HG03457 (cell line): ENCODE measurements around the gene SLC6A18.
"Not testable (repeated sequence)": the region's sequence is repeated elsewhere in the genome, so short reads cannot be mapped to it uniquely, and the experiment has no call there.

Experiments
- ATAC-seq: cut with Tn5 transposase; IDR thresholded peaks from one replicate; pipeline ENCODE4 v1.9.1; 2021; ENCODE audit warnings: moderate number of reproducible peaks; ENCODE audit not compliant: unreplicated experiment

The SLC6A18 gene

GRCh38 chr5:1252681-1253080 is 27.5 kb downstream of the SLC6A18 start:
- ATAC-seq, result no peak

- no peak for ATAC-seq
Observed at GRCh38 chr5:1253456-1254105, 28.4 kb downstream of the SLC6A18 start.

GRCh38 chr5:1254196-1254595 is 29.0 kb downstream of the SLC6A18 start:
- no peak for ATAC-seq

- ATAC-seq, result no peak
Observed at GRCh38 chr5:1255081-1255561, 29.9 kb downstream of the SLC6A18 start.

- no peak for ATAC-seq
Observed at GRCh38 chr5:1256776-1257175, 31.6 kb downstream of the SLC6A18 start.

GRCh38 chr5:1257363-1257762 is 32.2 kb downstream of the SLC6A18 start:
- no peak for ATAC-seq

GRCh38 chr5:1257841-1258240 is 32.7 kb downstream of the SLC6A18 start:
- no peak for ATAC-seq

- ATAC-seq, result no peak
Observed at GRCh38 chr5:1259806-1260480, 34.8 kb downstream of the SLC6A18 start.

- no peak for ATAC-seq
Observed at GRCh38 chr5:1261643-1262042, 36.5 kb downstream of the SLC6A18 start.

- no peak for ATAC-seq
Observed at GRCh38 chr5:1262381-1262780, 37.2 kb downstream of the SLC6A18 start.

GRCh38 chr5:1264211-1264610 is 39.0 kb downstream of the SLC6A18 start:
- ATAC-seq, result no peak

- no peak for ATAC-seq
Observed at GRCh38 chr5:1265026-1265425, 39.8 kb downstream of the SLC6A18 start.

GRCh38 chr5:1265461-1266455 is 40.6 kb downstream of the SLC6A18 start:
- no peak for ATAC-seq

- no peak for ATAC-seq
Observed at GRCh38 chr5:1266791-1267190, 41.6 kb downstream of the SLC6A18 start.

GRCh38 chr5:1267464-1267863 is 42.3 kb downstream of the SLC6A18 start:
- ATAC-seq, result not testable (repeated sequence)

GRCh38 chr5:1268056-1268455 is 42.9 kb downstream of the SLC6A18 start:
- no peak for ATAC-seq

GRCh38 chr5:1268666-1269065 is 43.5 kb downstream of the SLC6A18 start:
- no peak for ATAC-seq

GRCh38 chr5:1270426-1270825 is 45.2 kb downstream of the SLC6A18 start:
- no peak for ATAC-seq

- no peak for ATAC-seq
Observed at GRCh38 chr5:1270933-1271914, 46.0 kb downstream of the SLC6A18 start.

GRCh38 chr5:1272201-1272600 is 47.0 kb downstream of the SLC6A18 start:
- no peak for ATAC-seq
